HG02763 (cell line): ENCODE data around the gene TMEM35B.
"Not testable (repeated sequence)": the region's sequence is repeated elsewhere in the genome, so short reads cannot be mapped to it uniquely, and the experiment has no call there.

ENCODE experiments used
- ATAC-seq: cut with Tn5 transposase; IDR thresholded peaks from one replicate; pipeline ENCODE4 v1.9.1; 2021; ENCODE audit warnings: mild to moderate bottlenecking, moderate library complexity; ENCODE audit not compliant: unreplicated experiment

TMEM35B gene

GRCh38 chr1:34976384-34977209, 8.6 kb downstream of the TMEM35B start:
- ATAC-seq = no peak

DNA sequence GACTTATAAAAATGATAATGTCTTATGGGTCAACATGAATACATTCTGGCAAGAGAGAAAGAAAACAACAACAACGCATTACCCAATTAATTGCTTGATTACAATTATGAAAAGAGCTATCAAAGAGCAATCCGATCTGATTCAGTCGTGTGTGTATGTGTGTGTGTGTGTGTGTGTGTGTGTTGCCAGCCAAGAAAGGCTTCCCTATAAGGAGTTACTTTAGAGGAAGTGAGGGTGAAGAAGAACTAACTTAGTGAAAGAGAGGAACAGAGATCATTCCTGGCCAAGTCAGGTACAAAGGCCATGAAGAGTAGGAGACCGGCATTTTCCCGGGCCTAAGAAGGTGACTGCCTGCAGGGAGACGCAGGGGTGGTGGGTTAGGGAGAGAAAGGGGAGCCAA, 9.4 kb downstream of the TMEM35B start:
- ATAC-seq = no peak

GRCh38 chr1:34975338-34975737, 9.8 kb downstream of the TMEM35B start:
- no peak for ATAC-seq

DNA sequence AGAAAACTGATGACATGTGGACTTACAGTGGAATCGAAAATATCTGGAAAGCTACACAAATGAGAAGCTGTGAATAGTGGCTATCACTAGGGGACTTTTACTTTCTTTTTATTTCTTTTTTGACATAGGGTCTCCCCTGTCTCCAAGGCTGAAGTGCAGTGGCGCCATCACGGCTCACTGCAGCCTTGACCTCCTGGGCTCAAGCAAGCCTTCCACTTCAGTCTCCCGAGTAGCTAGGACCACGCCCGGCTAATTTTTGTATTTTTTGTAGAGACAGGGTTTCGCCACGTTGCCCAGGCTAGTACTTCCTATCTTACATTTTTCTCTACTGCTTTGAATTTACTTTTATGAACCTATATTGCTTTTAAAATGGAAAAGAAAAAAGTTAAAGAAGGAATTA, 10.5 kb downstream of the TMEM35B start:
- ATAC-seq = no peak

GRCh38 chr1:34973326-34973725, 11.8 kb downstream of the TMEM35B start:
- ATAC-seq = no peak

DNA sequence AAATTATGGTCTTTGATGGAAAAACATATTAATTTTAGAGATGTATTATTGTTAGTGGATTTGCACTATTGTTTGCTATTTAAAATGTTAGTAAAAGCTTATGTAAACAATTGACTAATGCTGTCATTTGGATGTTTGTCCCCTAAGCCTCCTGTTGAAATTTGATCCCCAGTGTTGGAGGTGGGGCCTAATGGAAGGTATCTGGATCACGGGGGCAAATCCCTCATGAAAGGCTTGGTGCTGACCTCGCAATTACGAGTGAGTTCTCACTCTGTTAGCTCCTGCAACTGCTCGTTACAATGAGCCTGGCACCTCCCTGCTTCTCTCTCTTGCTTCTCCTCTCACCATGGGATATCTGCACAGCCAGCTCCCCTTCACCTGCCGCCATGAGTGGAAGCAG, 14.3 kb downstream of the TMEM35B start:
- no peak for ATAC-seq

DNA sequence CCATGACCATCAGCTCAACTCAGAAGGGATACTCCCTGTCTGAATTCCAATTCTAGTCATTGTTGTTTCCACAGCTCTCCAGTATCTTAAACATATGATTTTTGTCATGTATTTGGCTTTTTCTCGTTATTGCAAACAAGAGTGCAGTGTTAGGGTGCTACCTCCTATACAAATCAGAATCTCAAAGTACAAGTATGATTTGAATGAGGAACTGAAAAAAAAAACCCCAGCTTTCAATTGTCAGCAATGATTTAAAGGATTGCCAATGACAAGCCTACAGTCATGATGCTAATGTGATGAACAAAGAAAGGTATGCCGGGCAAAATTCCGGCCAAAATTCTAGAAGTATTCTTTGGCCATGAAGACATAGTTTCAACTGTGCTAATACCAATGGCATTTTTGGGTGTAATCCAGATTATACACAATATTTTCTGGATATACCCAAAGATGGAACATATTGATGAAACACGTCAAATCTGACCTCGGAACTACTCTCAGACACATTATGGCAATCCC, 14.9 kb downstream of the TMEM35B start:
- no peak for ATAC-seq

DNA sequence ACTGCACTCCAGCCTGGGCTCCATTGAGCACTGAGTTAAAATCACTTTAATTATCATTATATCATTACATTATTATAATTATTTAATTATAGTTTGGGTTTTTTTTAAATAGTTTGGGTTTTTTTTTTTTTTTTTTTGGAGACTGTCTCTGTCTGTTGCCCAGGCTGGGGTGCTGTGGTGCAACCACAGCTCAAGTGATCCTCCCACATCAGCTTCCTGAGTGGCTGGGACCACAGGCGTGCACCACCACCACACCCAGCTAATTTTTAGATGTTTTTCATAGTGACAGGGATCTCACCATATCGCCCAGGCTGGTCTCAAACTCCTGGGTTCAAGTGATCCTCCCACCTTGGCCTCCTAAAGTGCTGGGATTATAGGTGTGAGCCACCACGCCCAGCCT, 16.9 kb downstream of the TMEM35B start:
- ATAC-seq = not testable (repeated sequence)

GRCh38 chr1:34967672-34968071, 17.5 kb downstream of the TMEM35B start:
- ATAC-seq = not testable (repeated sequence)

DNA sequence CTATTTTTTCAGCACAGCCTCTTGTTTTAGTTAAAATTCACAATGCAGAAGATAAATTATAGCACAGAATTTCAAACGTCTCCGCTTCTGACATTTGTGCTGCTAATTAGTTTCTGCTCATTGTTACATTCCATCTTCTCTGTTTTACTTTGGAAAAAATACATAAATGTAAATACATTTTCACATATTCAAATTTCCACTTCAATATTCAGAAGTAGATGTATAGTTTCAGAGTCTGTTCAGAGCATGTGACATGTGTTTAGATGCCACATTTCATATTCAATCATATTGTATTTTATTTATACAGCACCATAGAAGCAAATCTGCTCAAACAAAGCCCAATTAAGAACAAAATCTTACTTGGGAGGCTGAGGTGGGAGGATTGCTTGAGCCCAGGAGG, 19.6 kb downstream of the TMEM35B start:
- ATAC-seq = no peak

DNA sequence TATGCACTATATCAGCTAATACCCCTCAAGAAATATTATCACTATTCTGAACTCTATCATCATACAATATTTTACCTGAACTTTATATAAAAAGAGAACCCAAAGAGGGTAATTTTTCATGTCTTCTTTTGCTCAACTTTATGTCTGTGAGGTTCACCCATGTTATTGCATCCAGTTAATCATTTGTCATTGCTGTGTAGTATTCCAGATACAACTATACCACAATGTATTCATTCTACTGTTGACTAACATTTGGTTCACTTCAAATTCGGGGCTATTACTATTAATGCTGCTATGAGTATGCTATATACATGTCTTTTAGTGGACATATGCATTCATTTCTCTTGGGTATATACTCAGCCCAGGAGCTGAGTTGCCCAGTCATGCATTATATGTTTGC, 34.7 kb downstream of the TMEM35B start:
- ATAC-seq = no peak

DNA sequence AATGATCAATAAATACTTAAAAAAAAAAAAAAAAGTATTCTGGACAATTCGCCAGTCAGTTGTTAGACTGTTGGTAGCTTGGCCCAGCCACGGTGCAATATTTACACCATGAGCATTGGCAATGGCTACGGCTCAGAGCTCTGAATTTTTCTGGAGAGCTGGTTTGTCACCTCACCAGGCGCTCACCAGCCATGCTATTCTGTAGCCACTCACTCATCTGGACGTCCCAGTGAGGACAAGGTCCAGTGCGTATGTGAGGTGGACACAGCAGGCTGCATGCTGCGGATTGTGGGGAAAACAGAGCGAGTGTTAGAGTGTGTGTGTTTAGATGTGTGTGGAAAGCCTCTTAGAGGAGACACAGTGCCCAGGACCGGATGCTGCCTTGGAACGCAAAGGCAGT, 36.4 kb downstream of the TMEM35B start:
- ATAC-seq = not testable (repeated sequence)

DNA sequence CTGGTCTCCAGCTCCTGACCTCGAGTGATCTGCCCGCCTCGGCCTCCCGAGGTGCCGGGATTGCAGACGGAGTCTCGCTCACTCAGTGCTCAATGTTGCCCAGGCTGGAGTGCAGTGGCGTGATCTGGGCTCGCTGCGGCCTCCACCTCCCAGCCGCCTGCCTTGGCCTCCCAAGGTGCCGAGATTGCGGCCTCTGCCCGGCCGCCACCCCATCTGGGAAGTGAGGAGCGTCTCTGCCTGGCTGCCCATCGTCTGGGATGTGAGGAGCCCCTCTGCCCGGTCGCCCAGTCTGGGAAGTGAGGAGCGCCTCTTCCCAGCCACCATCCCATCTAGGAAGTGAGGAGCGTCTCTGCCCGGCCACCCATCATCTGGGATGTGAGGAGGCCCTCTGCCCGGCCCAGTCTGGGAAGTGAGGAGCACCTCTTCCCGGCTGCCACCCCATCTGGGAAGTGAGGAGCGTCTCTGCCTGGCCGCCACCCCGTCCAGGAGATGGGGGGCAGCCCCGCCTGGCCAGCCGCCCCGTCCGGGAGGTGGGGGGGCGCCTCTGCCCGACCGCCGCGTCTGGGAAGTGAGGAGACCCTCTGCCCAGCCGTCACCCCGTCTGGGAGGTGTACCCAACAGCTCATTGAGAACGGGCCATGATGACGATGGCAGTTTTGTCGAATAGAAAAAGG, 37.4 kb downstream of the TMEM35B start:
- not testable (repeated sequence) for ATAC-seq

- no peak for ATAC-seq
Observed at GRCh38 chr1:34946211-34946610, 38.9 kb downstream of the TMEM35B start.

DNA sequence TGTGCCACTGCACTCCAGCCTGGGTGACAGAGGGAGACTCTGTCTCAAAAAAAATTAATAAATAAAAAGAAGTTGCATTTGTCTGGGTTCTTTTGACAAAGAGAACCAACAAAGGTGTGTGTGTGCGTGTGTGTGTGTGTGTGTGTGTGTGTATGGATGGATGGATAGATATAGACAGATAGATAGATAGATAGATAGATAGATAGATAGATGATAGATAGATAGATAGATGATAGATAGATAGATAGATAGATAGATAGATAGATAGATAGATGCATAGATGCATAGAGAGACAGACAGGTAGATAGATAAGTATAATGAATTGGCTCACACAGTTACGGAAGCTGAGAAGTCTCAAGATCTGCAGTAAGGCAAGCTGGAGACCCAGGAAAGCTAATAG, 43.3 kb downstream of the TMEM35B start:
- ATAC-seq = not testable (repeated sequence)
